Neutrophil (primary cell): Measurements from ENCODE around the gene KDM7A.
A peak's percentile ranks its signal among the peaks of the same experiment; 100 is the strongest.

Source experiments
- H3K27ac ChIP-seq: fragments of 200-600 bp; sonication (generic); 2 replicates; pipeline ENCODE4 v1.5.1; 2016; ENCODE audit warnings: mild to moderate bottlenecking, moderate library complexity
- H3K27me3 ChIP-seq: fragments of 200-600 bp; sonication (generic); 2 replicates; pipeline ENCODE4 v1.6.0; 2016; ENCODE audit warnings: mild to moderate bottlenecking
- H3K36me3 ChIP-seq: fragments of 200-600 bp; sonication (generic); 2 replicates; pipeline ENCODE4 v1.5.1; 2017
- H3K4me1 ChIP-seq, 2 experiments: fragments of 200-600 bp in 1 of 2; sonication (generic) in 1 of 2; 1 replicate in 1 of 2; 2 replicates in 1 of 2; pipeline versions ENCODE4 v1.5.1 to v1.6.1; 2013 to 2016; ENCODE audit warnings: low read depth in 1 of 2, low read length in 1 of 2, mild to moderate bottlenecking in 1 of 2, moderate library complexity in 1 of 2; ENCODE audit not compliant: control insufficient read depth in 1 of 2, insufficient read depth in 1 of 2
- H3K4me3 ChIP-seq, 2 experiments: fragments of 200-600 bp in 1 of 2; sonication (generic) in 1 of 2; 1 replicate in 1 of 2; 2 replicates in 1 of 2; pipeline ENCODE4 v1.5.1; 2013 to 2016; ENCODE audit warnings: low read depth in 1 of 2, low read length in 1 of 2, mild to moderate bottlenecking in 1 of 2, moderate library complexity in 1 of 2
- H3K9me3 ChIP-seq: fragments of 200-600 bp; sonication (generic); 2 replicates; pipeline ENCODE4 v1.5.1; 2016
- TF ChIP-seq, protein P1 (sequence below): fragments of 200-600 bp; sonication (generic); IDR thresholded peaks from 2 replicates; pipeline ENCODE4 v1.5.1; 2016; ENCODE audit warnings: antibody characterized with exemption

KDM7A gene

DNA sequence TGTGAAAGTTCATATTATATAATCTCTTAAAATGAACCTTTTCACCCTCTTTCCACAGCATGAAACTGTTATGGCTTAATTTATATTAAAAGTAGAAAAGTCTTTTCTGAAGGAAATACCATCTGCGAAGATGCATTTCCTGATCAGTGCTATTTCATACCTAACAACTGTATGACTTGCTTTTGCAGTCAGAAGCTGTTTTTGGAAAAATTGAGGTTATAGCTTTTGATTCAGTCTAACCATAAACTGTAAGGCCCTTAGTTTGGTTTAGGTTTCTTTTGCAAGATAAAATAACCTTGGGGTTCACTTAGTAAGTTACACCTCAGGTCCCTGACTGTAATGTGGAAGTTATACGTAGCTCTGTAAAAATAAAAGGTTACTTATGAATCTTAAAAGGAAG is 91.3 kb downstream of the KDM7A start:
- H3K27ac ChIP-seq: peak overlapping the region; percentile 84
- no peaks in the 10 kb centered on the region for H3K27me3 ChIP-seq
- peaks cover 39% of the 10 kb centered on the region for H3K36me3 ChIP-seq
- TF ChIP-seq, protein P1, sequence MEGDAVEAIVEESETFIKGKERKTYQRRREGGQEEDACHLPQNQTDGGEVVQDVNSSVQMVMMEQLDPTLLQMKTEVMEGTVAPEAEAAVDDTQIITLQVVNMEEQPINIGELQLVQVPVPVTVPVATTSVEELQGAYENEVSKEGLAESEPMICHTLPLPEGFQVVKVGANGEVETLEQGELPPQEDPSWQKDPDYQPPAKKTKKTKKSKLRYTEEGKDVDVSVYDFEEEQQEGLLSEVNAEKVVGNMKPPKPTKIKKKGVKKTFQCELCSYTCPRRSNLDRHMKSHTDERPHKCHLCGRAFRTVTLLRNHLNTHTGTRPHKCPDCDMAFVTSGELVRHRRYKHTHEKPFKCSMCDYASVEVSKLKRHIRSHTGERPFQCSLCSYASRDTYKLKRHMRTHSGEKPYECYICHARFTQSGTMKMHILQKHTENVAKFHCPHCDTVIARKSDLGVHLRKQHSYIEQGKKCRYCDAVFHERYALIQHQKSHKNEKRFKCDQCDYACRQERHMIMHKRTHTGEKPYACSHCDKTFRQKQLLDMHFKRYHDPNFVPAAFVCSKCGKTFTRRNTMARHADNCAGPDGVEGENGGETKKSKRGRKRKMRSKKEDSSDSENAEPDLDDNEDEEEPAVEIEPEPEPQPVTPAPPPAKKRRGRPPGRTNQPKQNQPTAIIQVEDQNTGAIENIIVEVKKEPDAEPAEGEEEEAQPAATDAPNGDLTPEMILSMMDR: no peak
- peaks cover 62 to 63% of the 10 kb centered on the region in 2 experiments for H3K4me1 ChIP-seq
- no peaks in the 10 kb centered on the region for H3K9me3 ChIP-seq
- no peak overlapping the region for H3K4me3 ChIP-seq

DNA sequence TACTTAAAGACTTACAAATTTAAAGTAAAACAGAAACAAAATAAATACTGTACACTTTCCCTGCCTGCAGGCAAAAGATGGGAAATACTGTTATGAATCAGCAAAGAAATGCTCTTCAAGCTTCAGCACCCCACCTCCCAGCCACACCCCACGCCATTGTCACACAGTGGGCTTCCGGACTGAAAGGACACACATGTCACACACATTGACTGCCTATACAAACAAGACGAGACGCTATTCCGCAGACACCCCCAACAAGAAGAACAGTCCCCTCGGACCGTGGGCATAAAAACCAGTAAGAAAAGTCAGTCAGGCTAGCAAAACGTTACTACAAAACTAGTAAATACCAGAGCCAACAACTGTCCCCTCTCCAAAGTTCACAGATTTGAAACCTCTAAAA is 91.8 kb downstream of the KDM7A start:
- H3K27me3 ChIP-seq: no peaks in the 10 kb centered on the region
- peak overlapping the region; percentile 84 for H3K27ac ChIP-seq
- TF ChIP-seq, protein P1: no peak
- H3K36me3 ChIP-seq: peaks cover 35% of the 10 kb centered on the region
- no peaks in the 10 kb centered on the region for H3K9me3 ChIP-seq
- H3K4me3 ChIP-seq: peak overlapping the region in 1 of 2 experiments; percentile 26
- peaks cover 62 to 63% of the 10 kb centered on the region in 2 experiments for H3K4me1 ChIP-seq

DNA sequence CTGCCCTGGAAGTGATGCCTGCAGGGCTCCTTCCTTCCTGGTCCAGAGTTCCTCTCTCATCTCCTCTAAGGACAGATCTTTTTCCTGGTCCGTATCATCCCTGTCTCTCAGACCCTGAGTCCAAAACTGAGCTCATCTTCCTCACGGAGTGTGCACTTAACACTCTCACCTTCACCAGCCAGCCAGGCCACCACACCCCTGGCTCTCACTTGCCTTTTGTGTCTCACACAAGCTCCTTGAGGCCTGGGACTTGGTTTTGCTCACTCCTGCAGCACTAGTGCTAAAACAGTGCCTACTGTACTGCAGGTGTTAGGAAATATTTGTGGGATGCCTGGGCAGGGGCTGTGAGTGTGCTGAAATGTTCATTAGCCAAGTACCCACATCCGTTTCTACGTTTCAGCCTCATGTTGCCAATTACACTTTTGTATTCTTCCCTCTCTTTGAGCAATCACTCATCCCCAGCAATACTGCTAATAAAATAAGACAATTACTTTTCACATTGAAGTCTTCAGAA is 92.6 kb downstream of the KDM7A start:
- H3K36me3 ChIP-seq: peaks cover 27% of the 10 kb centered on the region
- H3K4me3 ChIP-seq: peak overlapping the region in 1 of 2 experiments; percentile 26
- no peaks in the 10 kb centered on the region for H3K9me3 ChIP-seq
- TF ChIP-seq, protein P1: no peak
- H3K27ac ChIP-seq: peak overlapping the region; percentile 84
- peaks cover 62 to 63% of the 10 kb centered on the region in 2 experiments for H3K4me1 ChIP-seq
- no peaks in the 10 kb centered on the region for H3K27me3 ChIP-seq

DNA sequence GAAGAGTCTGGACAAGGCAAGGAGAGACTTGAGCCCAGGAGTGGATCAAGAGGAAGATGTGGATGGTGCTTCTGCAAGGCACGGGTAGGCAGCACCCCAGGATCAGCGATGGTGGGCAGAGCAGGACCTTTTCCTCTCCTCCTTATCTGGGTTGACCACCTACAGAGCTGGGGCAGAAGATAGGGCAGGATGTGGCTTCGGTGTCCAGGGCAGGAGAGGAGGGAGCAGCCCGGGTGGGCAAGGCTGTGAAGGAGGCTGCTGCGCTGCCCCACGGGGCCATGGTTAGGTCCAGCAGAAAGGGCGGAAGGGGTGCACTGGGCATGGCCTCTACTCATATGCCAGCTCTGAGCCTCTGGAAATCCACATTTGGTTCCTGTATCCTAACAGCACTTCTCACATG is 94.0 kb downstream of the KDM7A start:
- TF ChIP-seq, protein P1: no peak
- Histone ChIP-seq H3K27ac (peak overlapping the region; percentile 84), H3K36me3 (peaks cover 14% of the 10 kb centered on the region)

DNA sequence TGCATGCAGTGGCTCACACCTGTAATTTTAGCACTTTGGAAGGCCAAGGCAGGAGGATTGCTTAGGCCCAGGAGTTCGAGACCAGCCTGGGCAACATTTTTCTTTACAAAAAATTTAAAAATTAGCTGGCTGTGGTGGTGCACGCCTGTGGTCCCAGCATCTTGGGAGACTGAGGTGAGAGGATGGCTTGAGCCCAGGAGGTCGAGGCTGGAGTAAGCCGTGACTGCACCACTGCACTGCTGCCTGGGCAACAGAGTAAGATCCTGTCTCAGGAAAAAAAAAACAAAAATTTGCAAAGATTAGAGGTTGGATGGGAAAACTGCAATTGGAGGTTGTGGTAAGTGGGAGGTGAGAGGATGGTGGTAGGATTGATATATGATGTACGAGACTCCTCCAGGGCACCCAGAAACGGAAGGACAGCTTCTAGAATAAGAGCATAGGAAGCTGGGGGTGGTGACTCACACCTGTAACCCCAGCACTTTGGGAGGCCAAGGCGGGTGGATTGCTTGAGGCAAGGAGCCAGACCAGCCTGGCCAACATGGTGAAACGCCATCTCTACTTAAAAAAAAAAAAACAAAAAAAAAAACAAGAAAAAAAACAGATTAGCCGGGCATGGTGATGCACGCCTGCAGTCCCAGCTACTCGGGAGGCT is 94.9 kb downstream of the KDM7A start:
- Histone ChIP-seq H3K27ac (peak overlapping the region; percentile 84), H3K4me3 (no peak overlapping the region), H3K36me3 (peaks cover 5% of the 10 kb centered on the region), H3K4me1 (peaks cover 59 to 60% of the 10 kb centered on the region in 2 experiments), H3K9me3 (no peaks in the 10 kb centered on the region), H3K27me3 (no peaks in the 10 kb centered on the region)
- TF ChIP-seq, protein P1: no peak

More for the DNA sequence above, 94.0 kb downstream of the KDM7A start:
- H3K9me3 ChIP-seq: no peaks in the 10 kb centered on the region
- H3K4me1 ChIP-seq: peaks cover 62 to 63% of the 10 kb centered on the region in 2 experiments
- H3K4me3 ChIP-seq: no peak overlapping the region
- H3K27me3 ChIP-seq: no peaks in the 10 kb centered on the region
